T-helper 22 cell (primary cell): ENCODE results near the gene CEP170.
A peak's percentile ranks its signal among the peaks of the same experiment; 100 is the strongest.

Experiments
- DNase-seq: peaks from one replicate; pipeline ENCODE4 v3.0.0-alpha.2; 2020; ENCODE audit warnings: low read depth

CEP170 gene

DNA sequence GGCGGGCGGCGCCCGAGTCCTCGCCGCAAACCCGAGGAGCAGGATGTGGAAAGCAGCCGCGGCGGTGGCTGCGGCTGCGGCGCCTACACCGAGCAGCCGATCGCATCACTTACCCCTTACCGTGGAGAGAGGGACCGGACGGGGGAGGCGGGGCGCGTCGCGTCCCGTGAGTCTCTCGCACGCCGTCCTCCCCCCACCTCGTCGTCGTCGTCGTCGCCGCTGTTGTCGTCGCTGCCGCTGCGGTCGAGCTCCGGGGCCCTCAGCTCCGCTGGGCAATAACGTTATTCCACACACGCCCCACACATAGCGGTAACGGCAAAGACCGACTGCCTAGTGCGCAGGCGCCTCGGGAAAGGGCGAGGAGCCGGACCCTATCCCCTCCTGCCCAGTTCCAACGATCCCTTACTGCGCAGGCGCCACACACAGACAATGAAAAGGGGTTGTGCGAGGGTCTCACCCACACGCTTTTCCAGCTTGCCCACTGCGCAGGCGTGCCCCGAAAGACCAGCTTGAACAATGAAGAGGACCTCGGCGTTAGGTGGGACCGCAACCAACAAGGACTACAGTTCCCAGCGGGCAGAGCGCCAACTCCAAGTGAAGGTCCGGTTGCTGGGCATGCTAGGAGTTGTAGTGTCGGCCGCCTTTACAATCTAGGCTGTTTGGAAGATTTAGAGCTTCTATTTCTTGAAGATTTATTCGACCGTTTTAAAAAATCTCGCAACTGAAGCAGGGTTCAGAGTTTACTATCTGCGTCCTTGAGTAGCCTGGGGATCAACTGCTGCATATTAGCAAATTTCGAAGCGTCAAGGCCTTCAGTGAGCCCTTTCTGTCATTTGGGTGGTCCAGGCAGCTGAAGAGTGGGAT, at the start of gene CEP170:
Gene CEP170 (minus strand): TSS at position 355 of the 864 bp plus-strand sequence. CDS start 30,001 bp downstream, outside the sequence.
- peak; percentile 86 for DNase-seq

DNA sequence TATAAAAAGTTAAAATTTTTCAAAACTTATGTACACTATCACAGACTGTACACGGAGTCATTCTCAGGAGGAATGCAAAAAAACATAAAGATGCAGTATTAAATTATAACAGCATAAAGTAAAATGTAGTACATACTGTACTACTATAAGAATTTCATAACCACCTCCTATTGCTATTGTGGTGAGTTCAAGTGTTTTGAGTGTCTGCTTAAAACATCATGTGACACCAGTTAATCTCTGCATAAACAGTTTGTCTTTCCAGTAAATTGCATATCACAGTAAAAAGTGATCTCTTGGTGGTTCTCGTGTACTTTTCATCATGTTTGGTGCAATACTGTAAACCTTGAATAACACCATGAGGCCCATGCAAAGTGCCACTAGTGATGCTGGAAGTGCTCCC, 46.0 kb upstream of the CEP170 start:
- no peak for DNase-seq

DNA sequence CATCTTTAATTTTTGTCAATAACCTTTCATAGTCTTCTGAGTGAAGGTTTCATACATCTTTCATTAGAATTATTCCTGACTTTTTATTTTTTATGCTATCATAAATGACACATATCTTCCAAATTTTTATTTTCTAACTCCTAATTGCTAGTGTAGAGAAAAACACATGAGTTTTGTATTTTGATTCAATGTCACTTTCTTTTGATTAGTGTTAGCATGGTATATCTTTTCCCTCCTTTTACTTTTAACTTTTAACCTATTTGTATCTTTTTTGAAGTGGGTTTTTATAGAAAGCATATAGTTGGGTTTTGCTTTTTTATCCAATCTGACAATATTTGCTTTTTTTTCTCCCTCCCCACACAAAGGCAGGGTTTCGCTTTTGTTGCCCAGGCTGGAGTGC, 44.0 kb upstream of the CEP170 start:
- no peak for DNase-seq

DNA sequence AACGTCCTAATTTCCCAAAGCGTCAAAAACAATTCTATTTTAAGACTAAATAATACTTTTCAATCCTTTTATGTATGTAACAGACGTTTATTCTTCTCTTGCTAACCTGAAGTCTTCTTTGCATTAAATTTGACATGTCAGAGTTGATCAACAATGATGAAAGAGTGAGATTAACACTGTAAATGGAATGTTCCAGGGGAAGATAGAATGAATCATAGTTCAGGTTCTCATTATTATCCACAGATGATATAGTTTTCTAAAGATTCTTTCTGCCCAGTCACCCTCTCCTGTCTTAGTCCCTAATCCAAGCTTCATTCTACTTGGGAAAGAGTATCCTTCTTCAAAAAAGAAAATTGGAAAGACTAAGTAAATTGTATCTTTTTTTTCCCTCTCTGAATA, 39.6 kb upstream of the CEP170 start:
- no peak for DNase-seq

DNA sequence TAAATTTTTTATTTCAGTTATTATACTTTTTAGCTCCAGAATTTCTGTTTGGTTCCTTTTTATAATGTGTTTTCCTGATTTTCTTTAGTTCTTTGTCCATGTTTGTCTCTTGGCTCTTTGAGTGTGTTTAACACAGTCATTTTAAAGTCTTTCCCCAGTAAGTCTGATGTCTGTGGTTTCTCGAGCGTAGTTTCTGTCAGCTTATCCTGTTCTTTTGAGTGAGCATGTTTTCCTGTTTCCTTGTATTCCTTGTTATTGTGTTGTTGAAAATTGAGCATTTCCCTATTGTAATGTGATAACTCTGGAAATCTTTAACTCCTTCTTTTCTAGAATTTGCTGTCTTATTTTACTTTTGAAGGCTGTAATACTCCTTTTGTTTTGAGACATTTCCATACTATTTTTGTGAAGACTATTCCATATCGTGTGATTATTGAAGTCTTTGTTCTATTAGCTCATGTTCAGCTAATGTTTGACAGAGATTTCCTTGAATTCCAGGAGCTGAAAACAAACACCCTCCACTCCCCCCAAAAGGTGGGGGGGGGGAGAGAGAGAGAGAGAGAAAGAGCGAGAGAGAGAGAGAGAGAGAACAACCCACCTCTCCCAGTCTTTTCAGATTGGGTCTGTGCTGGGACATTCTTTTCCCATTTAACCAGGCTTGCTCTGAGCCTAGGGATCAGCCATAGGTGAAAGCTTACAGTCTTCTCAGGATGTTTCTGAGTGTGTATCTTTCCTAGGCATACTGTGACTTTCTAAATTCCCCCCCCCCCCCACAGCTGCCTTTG, 39.1 kb upstream of the CEP170 start:
- no peak for DNase-seq

DNA sequence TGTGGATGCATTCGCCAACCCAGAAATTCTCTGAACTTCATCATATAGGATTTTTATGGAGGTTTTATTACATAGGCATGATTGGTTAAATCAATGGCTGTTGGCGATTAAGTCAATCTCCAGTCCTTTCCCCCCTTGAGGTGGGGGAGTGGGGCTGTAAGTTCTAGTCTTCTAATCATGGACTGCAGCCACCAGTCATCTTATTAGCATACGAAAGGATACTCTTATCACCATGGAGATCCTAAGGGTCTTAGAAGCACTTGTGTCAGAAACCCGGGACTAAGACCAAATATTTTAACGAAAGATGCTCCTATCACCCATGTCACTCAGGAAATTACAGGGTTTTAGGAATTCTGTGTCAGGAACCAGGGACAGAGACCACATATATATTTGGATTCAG, 37.0 kb upstream of the CEP170 start:
- no peak for DNase-seq

DNA sequence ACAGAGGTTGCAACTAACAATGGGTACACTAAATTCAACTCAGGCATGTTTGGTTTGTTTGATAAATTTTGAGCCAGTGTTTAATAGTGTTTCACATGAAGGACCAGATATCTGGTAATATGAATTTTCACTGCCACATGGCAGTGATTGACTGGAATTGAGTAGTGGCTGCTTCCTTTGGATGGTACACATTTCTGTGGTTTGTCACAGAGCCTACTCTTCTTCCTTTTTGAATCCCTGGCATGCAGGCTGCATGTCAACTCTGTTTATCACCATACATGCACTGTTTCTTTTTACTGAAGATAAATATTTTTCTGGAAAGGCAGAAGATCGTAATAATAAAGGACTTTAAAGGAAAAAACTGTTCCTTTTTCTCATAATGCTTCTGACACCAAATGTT, 36.2 kb upstream of the CEP170 start:
- DNase-seq = no peak

DNA sequence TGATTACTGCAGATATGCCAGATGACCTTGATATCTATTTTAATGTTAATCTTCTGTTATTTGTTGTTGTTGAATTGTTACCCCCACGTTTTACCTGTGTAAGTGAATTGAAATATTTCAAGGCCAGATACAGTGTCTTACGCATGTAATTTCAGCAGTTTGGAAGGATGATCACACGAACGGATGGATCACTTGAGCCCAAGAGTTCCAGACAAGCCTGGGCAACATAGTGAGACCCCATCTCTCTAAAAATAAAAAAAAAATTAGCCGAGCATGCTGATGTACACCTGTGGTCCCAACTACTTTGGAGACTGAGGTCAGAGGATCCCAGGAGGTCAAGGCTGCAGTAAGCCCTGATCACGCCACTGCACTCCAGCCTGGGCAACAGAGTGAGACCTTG, 33.0 kb upstream of the CEP170 start:
- no peak for DNase-seq

DNA sequence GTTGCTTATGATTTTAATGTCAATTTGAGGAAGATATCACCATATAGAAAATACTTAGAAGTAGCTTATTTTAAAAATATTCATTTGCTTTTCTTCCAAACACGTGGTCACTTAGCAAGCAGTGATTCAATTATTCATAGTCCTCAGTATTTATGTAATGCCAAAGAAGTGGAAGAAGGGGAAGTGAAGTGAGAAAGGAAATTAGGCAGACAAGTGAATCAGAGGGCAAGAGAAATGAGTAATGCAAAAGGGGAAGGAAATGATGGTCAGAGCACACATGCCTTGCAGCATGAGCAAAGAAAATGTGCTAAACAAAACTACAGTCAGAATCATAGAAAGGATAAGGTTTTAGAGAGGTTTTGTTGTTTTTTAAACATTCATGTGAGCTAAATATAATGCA, 32.6 kb upstream of the CEP170 start:
- DNase-seq = no peak

DNA sequence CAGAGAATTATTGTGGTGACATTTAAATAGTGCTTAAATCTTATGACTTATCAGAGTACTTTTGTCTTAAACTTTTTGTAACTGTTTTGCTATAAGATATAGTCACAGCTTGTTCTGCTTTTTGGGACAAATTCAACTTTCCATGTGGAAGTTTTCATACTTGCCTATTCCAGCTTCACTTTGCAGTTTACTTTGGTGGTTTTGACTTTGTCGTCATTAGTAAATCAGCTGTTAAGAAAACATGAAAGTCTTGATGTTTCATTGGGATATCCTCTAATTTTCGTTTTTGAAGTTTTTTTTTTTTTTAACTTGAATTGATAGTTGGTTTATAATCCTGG, 32.0 kb upstream of the CEP170 start:
- no peak for DNase-seq

DNA sequence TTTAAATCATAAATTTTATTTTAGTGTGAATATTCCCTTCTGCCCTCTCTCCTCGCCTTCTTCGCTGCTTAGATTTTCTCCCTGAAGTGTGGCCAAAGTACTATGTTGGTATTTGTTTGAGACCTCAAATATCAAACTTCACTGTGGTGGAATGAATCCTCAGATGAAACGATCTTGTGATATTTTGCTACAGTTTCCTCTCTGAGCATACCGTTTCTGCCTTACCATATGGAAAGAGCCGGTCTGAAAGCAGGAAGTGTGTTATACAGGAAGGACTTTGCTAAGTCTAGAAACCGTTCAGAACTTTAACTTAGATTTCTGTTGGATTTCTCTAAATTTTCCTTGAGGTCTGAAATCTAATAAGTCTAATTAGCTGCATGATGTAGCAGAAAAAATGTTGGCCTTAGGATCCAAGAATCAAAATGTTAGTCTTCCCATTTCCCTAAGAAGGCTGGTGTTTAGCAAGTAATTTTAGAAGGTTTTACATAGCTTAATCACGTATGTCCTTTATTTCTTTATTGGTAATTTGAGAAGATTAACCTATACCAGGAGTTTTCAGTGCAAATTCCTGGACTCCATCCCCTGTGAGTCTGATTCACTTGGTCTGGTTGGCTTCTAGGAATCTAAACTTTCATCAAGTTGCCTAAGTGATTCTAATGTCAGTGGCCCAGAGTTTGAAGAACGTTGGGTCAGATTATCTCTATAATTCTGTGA, 31.5 kb upstream of the CEP170 start:
- no peak for DNase-seq

DNA sequence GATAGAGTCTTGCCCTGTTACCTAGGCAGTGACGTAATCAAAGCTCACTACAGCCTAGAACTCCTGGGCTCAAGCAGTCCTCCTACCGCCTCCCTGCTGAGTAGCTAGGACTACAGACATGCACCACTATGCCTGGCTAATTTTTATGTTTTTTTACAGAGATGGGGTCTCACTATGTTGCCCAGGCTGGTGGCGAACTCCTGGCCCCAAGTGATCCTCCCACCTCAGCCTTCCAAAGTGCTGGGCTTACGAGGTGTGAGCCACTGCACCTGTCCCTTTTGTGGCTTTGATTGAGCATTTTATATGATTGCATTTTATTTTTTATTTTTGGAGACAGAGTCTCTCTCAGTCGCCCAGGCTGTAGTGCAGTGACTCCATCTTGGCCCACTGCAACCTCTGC, 26.6 kb upstream of the CEP170 start:
- no peak for DNase-seq

DNA sequence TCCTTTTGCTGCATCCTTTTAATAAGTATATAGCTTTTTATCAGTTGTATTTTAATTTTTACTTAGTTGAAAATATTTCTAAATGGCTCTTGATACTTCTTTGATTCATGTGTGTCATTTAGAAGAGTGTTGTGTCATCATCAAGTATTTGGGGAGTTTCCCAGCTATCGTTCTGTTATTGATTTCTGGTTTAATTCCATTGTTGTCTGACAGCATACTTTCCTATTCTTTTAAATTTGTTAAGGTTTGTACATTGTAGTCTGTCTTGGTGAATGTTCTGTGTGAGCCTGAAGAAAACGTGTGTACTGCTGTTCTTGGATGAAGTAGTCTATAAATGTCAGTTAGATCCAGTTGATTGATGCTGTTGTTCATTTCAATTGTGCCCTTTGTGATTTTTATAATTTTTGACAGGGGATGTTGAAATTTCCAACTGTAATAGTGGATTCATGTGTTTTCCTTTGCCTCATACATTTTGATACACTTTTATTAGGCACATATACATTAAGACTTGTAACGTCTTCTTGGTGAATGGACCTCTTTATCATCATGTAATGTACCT, 25.6 kb upstream of the CEP170 start:
- no peak for DNase-seq

DNA sequence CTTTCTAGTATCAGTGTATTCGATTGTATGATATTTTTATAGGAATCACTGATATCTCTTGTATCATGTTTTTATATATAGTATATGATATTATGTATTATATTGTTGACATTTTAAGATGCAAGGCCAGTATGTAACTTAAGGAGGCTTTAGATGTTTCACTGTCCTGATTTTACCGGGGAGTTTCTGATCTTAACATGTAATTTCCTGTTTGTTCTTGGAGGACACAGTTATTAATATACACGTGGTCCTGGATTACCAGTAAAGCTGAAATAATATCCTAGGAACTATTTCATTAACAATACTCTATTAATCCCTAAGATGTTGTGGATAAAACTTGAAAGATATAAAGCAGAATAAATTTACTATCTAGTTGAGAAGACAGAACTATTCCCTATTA, 20.2 kb upstream of the CEP170 start:
- no peak for DNase-seq

DNA sequence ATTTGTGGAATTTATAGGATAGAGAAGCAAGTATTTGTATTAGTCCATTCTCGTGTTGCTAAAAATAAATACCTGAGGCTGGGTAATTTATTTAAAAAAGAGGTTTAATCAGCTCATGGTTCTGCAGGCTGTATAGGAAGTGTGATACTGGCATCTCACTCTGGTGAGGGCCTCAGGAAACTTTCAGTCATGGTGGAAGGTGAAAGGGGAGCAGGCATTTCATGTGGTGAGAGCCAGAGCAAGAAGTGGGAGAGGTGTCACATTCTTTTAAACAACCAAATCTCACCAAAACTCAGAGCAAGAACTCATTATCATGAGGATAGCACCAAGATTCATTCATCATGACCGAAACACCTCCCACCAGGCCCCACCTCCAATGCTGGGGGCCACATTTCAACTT, 18.9 kb upstream of the CEP170 start:
- no peak for DNase-seq

DNA sequence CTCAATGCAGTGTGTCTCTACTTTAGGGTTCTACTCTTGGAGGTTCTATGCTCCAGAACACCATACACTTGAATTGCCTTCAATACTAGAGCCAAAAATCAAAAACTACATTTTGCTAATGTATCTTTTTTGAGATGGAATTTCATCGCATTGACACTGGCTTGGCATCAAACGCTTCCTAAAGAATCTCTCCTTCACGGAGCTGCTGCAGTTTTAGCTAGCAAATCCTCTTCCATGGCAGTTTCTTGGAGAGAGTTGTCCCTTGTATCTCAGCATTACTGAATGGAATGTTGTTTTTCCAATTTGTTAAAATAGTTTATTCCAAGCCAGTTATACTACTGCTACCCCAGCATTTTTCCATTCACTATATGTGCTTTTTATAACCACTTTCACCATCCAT, 18.4 kb upstream of the CEP170 start:
- no peak for DNase-seq

DNA sequence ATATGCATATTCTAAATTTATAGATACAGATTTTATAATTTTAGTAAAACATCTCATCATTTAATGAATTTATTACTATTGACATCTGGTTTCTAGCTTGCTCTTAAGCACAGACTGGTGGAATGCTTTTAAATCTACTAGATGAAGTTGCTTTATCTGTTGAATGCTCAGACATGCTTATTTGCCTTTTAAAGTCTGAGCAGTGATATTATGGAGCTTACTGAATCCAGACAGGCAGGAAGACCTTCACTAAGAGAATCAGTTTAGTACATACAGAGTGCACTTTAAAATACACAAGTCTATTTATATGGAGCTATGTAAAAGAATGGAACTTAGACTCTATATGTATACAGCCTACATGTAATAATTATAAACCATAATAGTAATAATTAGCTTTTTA, 17.3 kb upstream of the CEP170 start:
- DNase-seq = no peak

DNA sequence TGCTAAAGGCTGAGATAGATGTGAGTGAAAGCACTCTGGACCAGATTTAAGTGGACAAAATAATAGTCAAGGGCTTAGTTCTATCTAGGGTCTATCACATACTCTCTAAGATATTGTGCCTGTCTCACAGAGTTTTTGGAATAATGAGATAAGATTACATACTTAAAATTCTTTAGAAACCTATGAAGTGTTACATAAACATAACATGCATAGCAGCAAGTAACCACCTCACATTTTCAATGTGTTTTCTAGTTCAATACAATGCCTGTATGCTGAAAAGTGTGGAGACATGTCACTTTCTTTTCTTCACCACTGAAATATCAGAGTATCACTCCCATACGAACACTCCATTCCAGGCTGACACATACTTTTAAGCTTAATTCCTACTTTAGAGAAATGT, 16.9 kb upstream of the CEP170 start:
- no peak for DNase-seq

DNA sequence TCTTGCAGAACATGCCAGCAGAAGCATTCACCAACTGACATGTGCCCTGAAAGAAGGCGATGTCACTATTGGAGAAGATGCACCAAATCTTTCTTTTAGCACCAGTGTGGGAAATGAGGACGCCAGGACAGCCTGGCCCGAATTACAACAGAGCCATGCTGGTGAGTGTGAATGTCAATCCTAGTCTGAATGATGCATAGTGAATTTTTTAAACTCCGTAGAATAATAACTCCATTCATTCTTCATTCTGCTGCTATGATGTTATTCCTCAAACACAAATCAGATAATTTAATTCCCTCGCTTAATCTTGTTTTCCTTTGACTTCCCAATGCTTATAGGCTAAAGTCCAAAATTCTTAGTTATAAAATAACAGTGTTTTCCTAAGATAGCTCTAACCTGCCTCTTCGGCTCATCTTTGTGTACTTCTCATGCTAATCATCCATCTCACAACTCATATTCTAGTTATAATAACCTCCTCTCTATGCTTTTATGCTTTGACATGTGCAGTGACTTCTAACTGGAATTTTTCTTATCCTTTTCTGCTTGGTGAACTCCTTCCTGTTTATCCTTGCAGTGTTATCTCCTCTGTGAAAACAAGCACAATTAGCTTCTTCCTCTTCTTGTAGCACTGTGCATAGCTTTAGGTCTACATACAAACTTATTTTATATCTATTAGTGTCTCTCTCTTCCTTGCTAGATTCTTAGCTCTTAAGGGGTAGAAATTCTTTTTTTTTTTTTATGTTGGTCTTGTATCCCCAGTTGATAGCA, 15.2 kb upstream of the CEP170 start:
- no peak for DNase-seq

DNA sequence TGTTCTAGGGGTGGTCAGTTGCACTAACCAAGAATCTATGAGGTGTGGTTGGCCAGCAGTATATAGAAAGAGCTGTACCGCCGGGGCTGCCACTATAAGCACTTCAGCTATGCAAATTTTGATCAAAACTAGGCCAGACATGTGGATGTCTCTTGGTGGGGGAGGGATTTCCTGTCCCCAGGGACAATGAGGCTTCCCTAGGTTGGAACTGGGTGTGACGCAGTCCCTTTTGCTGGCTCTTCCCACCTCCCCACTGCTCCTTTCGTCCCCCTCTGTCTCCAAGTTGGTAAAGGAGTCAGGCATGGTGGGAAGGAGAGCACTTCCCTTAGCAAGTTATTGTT, 14.3 kb upstream of the CEP170 start:
- no peak for DNase-seq

DNA sequence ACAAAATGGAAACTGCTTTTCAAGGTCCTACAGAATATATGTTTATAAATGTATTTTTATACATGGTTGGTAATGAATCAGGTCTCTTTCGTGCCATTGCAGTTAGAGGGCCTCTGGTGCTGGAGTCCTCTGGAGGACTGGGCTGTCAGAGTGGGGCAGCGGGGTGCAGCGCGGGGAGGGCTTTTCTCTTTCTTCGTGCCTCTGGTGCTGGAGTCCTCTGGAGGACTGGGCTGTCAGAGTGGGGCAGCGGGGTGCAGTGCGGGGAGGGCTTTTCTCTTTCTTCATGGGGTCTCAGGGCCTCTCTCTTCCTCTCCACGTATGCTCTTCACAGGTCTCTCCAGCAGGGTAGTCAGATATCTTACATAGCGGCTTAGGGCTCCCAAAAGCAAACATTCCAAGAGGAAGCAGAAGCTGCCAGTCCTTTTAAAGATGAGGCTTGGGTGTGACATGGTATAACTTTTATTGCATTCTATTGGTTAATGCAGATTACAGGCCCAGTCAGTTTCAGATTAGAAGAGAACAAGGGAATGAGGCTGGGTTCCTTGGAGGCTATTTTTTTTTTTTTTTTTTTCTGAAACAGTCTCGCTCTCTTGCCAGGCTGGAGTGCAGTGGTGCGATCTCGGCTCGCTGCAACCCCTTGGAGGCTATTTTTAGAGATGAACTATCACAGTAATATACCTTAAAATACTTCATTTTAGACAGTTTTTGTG, 13.8 kb upstream of the CEP170 start:
- DNase-seq = no peak
